NCI-H524 (cell line): ENCODE measurements around the gene SVEP1.

Experiments
- DNase-seq, 2 experiments: peaks; one replicate each; lab custom pipeline; 2025; lab: John Stamatoyannopoulos, UW

SVEP1 gene

DNA sequence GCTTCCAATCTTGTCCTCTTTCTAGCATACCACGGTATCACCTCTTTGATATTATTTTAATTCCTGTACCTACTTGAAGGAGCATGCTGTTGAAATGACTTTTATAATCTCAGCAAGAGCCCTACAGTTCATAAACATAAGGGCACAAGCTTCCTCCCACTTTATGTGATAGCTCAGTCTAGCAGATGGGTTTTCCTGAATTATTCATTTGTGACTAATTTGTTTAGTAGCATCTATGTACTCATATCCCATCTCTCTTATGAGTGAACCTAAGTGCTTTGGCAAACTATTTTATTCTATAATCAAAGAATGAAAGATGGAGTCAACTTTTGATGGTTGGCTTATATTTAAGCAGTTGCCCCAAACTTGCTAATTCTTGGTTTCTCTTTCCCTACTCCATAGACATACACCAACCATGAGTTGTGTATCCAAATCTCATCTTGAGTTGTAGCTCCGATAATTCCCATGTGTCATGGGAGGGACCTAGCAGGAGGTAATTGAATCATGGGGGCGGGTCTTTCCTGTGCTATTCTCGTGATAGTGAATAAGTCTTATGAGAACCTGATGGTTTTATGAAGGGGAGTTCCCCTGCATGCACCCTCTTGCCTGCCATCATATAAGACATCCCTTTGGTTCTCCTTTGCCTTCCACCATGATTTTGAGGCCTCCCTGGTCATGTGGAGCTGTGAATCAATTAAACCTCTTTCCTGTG, 259.6 kb downstream of the SVEP1 start:
- DNase-seq, result peak in 1 of 2 experiments; percentile 5

GRCh38 chr9:110317911-110318310, 261.6 kb downstream of the SVEP1 start:
- DNase-seq, result no peak

GRCh38 chr9:110316261-110317075, 263.1 kb downstream of the SVEP1 start:
- DNase-seq, result peak; percentile 26 to 66
